GM20431 (cell line): ENCODE results near the gene RHAG.
"Not testable (repeated sequence)": the region's sequence is repeated elsewhere in the genome, so short reads cannot be mapped to it uniquely, and the experiment has no call there.

Experiments
- in situ Hi-C: fragments of 300-500 bp; cut with MseI, MboI; formaldehyde crosslinking; loops from one replicate; pipeline ENCODE4 v1.15.0; 2020; ENCODE audit warnings: low sequenced_read_pairs; ENCODE audit not compliant: unreplicated experiment

RHAG gene

DNA sequence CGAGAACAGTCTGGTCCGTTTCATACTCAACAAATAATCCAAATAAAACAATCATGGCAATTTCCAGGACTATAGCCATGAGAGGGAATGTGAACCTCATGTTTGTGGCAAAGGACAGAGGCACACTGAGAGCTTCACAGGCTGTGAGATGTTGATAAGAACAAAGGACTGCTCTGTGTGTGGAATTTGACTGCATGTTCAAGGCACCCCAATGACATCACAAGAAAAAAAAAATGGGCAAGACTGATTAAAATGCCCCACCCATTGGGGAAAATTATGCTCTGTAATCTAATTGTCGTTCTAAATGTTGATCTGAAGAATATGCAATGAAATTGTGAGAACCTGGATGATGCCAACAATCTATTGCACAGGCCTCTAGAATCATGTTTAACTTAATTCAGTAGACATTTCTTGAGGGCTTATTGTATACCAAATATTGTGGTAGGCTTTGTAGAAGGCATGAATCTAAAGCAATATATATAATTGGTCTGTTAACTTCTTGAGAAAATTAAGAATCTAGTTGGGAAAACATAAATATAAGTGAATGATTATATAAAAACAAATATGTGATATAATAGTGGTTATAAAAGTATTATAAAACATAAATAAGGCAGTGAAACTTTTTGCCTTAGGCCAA, at the start of gene RHAG:
TSS of gene RHAG (minus strand) at position 127 of the 637 bp plus-strand sequence. CDS start at position 100, 27 bp downstream.
- in situ Hi-C loops, result no loop called here

DNA sequence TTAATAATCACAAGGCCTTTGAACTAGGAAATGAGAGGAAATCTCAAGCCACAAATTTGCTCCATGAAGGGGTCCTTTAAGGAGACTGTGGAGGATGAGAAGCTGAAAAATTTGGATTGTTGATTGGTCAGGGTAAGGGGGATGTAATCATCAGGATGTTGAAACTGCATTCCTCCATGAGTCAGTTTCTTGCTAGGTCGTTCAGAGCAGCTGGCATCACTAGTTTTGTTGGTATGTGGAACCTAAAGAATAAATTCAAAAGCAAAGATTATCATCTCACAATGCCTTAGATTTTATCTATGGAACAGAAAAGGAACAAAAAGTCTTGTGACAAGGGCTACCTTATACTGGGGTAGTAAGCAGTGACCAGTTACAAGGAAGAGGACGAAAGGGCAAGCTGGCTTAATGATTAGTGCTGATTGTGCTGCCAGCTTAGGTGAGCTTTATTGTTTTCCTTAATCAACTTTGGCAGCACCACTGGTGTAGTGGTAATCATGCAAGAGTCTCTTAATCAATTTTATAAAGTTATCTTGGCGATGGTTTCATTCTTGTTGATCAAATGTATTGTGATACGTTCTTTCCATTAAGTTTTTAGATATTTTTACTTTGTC, 40.1 kb upstream of the RHAG start:
- in situ Hi-C loops, result no loop called here

DNA sequence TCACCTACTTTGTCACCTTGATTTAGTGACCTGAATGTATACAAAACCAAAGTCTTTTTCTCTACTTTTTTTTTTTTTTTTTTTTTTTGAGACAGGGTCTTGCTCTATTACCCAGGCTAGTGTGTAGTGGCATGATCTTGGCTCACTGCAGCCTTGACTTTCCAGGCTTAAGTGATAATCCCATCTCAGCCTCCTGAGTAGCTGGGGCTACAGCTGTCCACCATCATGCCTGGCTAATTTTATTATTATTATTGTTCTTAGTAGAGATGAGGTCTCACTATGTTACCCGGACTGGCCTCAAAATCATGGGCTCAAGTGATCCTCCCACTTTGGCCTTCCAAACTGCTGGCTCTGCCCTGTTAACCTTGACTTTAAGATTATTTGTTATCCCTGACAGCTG, 39.2 kb upstream of the RHAG start:
- in situ Hi-C loops, result no loop called here

DNA sequence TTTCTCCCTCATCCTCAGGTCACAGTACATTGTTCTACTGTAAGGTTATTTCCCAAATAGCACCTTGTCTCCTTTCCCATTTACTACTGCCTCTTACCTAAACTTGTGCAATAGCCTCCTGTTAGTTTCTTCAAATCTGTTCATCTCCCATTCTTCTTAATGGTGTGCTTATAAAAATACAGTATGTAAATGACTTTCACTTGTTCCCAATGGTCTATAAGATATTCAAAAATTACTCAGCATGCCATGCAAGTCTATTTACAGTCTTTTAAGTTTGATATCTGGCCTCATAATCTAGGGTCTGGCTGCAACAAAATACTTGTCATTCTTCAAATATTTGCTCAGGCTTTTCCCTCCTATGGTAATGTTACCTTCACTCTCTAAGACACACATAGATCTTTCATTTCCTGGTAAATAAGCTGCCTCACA, 31.5 kb upstream of the RHAG start:
- in situ Hi-C loops, result no loop called here

DNA sequence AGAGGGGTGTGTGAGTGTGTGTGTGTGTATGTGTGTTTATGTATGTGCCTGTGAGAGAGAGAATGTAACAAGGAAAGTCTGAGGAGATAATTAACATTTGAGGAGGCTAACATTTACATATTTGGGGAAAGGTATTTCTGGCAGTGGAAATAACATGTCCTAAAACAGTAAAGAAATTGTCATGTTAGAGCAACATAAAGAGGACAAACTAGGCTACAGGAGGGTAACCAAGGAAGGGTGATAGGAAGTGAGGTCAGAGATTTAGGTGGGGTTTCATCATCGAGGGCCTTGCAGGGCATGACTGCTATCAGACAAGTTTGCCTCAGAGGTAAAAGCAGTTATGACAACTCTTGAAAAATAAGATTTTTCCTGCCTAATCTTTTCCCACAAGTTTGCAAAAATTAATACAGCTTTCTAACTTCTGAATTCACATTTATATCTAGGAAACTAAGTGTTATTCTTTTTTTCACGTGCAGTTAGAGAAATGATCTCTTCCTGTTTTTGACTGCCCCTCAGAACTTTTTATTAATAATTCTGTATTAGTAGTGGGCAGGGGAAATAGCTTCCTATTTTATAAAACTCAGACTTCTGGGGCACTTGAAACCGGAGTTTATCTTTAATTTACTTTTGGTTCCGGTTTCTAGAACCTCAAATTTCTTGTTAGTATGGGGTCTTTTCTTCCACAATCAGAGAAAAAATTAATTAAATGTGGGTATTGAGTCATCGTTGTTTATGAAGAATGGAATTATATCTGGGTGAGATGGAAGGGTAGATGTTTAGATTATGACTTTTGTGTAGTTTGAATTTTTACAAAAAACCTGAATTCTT, 30.5 kb upstream of the RHAG start:
- in situ Hi-C loops, result no loop called here

DNA sequence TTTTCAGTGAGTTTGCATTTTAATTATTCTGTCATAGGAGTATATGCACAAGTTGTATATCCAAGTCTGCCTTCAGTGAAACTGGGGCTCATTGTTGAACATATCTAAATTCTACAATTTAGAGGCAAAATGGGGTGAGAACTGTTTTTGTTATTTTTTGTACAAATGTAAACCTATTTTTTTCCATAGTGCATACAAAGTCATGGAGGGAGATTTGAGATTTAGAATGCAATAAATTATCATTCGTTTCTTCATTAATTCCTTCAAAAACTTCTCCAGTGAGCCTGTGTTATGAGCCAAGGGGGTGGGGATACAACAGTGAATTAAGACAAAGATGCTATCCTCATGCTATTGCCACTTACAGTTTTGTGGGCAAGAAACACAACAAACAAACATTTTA, 29.8 kb upstream of the RHAG start:
- in situ Hi-C loops, result no loop called here

DNA sequence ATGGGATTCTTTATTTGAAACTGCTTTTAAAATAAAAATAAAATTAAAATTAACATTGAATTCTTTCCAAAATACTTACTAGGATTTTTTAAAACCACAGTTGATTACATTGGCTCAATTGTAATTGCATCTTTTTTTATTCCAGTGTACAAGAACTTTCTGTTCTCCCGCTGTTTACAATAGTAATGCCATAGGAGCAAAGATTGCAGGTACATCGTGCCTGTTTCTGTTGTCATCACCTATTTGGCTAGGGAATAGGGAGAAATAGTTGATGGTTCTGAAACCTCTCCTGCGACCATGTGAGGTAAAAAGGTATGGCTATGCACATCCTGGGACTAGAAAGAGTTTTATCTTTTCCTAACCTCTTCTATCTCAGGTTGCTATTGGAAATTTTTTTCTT, 28.2 kb upstream of the RHAG start:
- in situ Hi-C loops, result no loop called here

DNA sequence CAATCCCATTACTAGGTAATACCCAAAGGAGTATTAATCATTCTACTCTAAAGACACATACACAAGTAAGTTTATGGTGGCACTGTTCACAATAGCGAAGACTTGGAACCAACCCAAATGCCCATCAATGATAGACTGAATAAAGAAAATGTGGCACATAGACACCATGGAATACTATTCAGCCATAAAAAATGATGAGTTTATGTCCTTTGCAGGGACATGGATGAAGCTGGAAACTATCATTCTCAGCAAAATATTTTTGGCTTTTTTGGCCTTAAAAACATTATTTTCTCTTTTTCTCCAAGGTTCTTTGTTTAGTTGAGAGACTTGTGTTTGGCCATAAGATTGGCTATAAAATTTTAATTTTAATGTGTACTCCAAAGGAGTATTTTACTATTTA, 27.4 kb upstream of the RHAG start:
- in situ Hi-C loops, result not testable (repeated sequence)

DNA sequence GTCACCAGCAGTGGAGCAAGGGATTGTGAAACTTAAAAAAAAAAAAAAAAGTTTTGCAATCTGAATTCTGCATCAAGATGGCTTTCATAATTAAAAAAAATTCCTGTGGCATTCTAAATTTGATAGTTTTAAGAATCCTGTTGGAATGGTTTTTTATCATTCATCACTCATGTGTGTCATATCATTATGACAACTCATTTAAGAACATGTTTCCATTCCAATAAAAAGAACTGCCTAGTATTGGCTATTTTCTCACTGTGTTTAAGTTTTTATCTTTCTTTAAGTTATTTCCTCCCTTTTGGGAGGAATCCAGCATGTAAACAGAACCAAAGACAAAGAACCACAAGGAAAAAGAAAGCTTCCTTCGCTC, 26.2 kb upstream of the RHAG start:
- in situ Hi-C loops, result no loop called here

DNA sequence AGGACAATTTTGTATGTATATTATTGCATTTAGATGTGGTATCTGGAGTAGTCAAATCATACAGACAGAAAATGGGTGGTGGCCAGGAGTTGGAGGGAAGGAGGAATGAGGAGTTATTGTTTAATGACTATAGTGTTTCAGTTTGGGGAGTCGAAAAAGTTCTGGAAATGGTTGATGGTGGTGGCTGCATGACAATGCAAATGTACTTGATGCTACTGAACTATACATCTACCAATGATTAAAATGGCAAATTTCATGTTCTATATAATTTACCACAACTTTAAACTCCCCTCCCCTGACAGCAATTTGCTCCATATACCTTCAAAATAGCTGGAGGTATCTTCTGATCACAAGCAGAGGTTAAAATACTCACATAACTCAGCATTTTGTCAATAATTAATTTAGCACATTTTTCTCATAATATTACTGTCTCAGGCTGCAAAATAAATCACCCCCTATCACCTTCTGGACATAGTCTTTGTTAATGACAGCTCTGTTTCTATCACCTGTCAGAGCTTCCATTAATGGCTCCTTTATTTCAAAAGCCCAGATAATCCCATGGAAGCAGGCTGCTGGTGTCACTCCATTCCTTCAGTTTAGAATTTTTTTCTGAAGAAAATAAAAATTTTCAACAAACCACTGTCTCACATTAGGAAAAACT, 25.7 kb upstream of the RHAG start:
- in situ Hi-C loops, result no loop called here

DNA sequence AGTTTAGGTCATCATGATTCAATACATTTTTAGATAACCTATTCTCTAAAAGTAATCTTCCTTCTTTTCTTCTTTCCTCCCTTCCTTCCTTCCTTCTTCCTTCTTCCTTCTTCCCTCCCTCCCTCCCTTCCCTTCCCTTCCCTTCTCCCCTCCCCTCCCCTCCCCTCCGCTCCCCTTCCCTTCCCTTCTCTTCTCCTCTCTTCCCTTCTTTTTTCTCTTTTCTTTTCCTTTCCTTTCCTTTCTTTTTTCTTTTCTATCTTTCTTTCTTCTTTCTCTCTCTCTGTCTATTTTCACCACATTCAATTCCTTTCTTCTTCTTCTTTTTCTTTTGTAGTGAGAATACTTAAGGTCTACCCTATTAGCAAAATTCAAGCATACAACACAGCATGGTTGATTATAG, 17.3 kb upstream of the RHAG start:
- in situ Hi-C loops, result no loop called here

DNA sequence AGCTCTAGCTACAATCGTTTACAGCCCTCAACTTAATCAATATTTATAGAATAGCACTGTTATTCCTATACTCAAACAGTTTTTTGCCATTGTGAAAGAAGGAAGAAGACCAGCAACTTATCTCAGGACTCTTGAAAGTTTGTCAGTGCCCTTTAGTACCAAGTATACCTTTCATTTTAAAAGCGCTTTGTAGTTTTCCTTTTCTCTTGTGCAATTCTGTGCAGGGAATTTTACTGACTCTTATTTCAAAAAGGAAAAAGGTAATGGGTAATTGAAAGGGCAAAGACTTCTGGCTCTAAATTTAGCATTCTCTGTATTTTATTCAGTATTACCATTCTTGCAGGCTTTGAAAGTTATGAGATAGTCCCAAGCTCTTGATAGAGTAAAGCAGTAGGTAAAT, 16.8 kb upstream of the RHAG start:
- in situ Hi-C loops, result no loop called here

DNA sequence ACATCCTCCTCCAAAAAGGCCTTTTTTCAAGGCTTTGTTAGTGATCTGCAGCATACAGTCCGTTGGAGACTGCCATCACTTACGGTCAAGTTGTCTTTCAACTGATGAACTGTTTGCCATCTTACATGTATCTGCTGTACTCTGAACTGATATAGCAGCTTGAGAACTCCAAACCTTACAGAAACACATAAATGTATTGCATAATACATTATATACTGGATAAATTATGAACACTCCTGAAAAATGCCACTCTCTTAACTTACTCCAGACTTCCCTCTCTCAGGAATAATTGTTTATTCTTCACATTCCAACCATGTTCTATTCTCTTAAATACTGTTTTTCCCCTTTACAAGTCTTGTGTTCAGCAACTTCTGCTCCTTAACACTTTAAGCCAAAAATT, 14.6 kb upstream of the RHAG start:
- in situ Hi-C loops, result no loop called here

DNA sequence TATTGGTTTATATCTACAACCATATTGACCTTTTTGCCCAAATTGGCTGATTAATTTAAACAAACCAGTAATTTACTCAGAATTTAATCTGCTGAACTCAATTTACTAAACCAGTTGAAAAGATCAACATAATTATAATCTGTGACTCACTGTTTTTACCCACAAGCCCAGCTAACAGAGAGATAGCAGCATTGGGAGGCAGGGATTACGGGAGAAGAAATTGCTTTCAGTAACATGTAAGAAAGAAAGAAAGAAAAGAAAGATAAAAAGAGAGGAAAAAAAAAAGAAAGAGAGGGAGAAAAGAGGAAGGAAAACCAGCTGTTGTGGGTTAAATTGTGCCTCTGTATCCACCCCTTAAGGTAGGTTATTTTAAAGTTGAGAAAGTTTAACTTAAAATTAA, 13.3 kb upstream of the RHAG start:
- in situ Hi-C loops, result no loop called here

DNA sequence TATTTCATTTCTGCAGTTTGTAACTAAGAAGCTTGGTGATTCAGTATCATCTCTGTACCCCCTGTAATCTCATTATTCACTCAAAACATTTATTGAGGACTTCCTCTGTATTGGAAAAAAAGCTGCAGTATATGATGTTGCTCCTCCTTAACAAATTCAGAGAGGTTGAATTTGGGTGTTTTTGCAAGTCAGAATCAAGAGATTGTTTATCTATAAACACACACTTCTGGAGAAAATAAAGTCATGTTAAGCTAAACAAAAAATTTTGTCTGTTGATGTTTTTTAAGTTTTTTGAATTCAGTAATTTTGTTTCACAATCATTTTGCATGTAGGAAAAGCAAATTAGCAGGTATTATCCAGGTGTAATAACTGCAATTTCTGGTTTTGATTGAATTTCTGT, 11.4 kb upstream of the RHAG start:
- in situ Hi-C loops, result no loop called here

DNA sequence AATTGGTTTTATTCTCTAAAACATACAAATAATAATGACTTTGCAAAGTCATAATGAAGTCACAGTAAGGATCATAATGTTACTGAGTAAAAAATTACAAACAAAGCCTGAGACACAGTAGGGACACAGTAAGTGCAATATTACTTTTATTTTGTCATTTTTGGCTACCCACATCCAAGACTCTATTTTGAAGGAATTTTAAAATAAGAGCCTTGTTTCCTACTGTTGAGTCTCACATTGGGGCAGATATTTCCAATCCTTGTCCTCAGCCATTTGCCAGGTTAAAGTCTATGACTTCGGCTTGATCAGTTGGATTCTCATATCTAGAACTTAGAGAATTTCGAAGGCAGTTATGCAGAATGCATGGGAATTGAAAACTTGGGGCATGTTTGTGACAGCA, 10.8 kb upstream of the RHAG start:
- in situ Hi-C loops, result no loop called here

DNA sequence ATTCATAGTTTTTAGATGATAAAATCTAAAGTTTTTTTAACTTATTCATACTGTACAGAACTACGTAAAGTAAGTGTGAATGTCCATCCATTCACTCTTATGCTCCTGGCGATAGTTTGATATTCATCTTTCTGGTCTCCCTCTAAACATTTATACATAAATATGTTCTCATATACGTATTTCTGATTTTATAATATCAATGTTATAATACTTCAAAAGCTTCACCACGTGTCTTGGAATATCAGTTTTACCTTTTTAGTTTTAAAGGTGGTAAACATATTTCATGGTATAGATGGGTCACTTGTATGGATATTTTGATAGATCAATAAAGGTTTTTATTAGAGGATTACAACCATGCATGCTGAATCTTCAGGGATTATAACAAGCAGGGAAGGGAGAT, 10.3 kb upstream of the RHAG start:
- in situ Hi-C loops, result no loop called here

DNA sequence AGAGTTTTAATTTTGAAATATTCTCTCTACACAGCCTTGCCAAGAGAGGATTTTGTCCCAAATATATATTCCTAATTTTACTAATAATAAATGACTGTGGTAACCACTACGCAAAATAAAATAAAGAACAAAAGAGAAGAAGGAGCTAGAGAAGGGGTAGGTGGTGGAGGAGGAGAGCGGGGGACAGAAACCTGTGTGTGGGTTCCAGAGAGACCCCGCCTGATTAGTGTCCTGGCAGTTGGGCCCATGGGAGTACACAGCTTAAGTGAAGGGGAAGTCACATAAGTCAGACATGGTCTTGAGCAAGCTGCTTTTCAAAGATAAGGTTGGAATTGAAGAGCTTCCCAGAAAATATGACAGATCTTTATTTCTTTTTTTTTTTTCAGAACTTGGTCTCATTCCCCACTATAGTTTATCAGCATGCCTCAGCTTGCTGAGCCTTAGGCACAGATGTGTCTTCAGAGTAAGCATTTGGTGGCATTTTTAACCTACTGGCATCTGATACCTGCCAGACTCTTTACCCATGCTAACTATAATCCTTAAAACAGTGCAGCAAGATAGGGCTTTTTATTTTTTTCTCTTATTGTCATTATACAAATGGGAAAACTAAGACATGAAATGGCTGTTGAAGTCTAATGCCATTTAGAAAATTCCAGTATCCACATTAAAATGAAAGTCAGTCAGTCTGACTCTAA, 9.6 kb upstream of the RHAG start:
- in situ Hi-C loops, result no loop called here

DNA sequence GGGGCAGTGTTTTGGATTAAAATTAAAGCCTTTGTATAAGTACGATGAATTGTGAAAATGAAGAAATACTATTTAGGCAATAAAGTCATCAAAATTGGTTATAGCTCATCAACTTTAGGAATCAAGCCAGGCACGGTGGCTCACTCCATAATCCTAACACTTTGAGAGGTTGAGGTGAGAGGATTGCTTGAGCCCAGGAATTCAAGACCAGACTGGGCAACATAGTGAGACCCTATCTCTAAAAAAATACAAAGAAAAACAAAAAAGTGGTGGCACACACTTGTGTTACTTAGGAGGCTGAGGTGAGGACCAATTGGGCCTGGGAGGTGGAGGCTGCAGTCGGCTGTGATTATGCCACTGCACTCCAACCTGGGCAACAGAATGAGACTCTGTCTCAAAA, 8.5 kb upstream of the RHAG start:
- in situ Hi-C loops, result no loop called here

DNA sequence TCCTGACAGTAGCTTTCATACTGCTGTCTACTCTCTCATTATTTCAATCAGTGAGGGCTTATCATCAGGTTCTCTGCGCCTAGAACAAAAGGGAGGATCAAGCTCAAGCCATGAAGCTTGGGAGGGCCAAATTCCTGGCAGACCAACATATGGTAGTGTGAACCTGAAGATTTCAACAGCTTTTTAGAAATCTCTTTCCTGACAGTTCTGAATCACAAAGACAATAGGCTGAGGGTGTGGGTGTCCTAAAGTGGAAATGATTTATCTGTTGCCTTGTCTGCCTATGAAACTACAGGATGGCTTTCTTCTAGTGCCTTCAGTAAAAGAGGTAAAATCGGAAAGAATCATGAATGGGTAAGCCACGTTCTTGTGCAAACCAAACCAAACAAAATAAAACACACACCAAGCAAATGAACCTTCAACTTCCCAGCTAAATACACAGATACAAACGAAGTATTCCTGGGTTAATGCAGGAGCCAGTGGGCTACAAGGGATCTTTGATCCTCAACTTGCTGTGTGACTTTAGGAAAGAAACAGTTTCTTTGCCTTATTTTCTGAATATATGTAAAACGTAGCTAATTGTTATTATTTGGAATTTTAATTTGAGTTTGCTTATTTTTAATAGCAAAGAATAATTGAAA, 2.7 kb upstream of the RHAG start:
- in situ Hi-C loops, result no loop called here
